Common myeloid progenitor, CD34-positive (primary cell): ENCODE data around the gene SRPRB.

Experiments used
- CTCF ChIA-PET: fragments of 350-600 bp; sonication (Branson Sonifier 250); formaldehyde crosslinking; loops from one replicate; lab custom pipeline; 2021; ENCODE audit warnings: antibody characterized with exemption; lab: Charles Lee
- POLR2A ChIA-PET: fragments of 350-600 bp; sonication (Branson Sonifier 250); formaldehyde crosslinking; loops from one replicate; lab custom pipeline; 2021; ENCODE audit warnings: antibody characterized with exemption; lab: Charles Lee
- DNase-seq, 3 donors: peaks; one replicate each; pipeline versions ENCODE4 v3.0.0 to v3.0.0-alpha.2; 2013
- H3K27ac ChIP-seq, 2 experiments: 1 replicate in 1 of 2; 2 replicates in 1 of 2; pipeline ENCODE4 v1.7.0; 2013; ENCODE audit warnings: inconsistent platforms in 2 of 2, low read length in 2 of 2, mild to moderate bottlenecking in 2 of 2, low read depth in 1 of 2, moderate library complexity in 1 of 2; ENCODE audit not compliant: severe bottlenecking in 2 of 2, insufficient read depth in 1 of 2, poor library complexity in 1 of 2
- H3K27me3 ChIP-seq, 5 experiments: replicated peaks in 2 of 5; 1 replicate in 3 of 5; 2 replicates in 2 of 5; pipeline versions ENCODE4 v1.6.1 to v1.7.0; 2013; ENCODE audit warnings: low read length in 4 of 5, mild to moderate bottlenecking in 2 of 5, moderate library complexity in 2 of 5, inconsistent platforms in 1 of 5; ENCODE audit not compliant: insufficient read depth in 5 of 5, control insufficient read depth in 4 of 5
- H3K36me3 ChIP-seq, 4 experiments: 1 replicate in 2 of 4; 2 replicates in 2 of 4; pipeline versions ENCODE4 v1.6.1 to v1.7.0; 2013; ENCODE audit warnings: low read length in 3 of 4, control low read depth in 1 of 4, mild to moderate bottlenecking in 1 of 4; ENCODE audit not compliant: control insufficient read depth in 4 of 4, insufficient read depth in 4 of 4
- H3K4me1 ChIP-seq, 4 experiments: 1 replicate in 3 of 4; 2 replicates in 1 of 4; pipeline versions ENCODE4 v1.6.1 to v1.7.1; 2013; ENCODE audit warnings: low read length in 3 of 4, mild to moderate bottlenecking in 3 of 4, control low read depth in 1 of 4, inconsistent platforms in 1 of 4, moderate library complexity in 1 of 4; ENCODE audit not compliant: control insufficient read depth in 4 of 4, insufficient read depth in 4 of 4; ENCODE audit errors: control extremely low read depth in 1 of 4
- H3K4me3 ChIP-seq, 7 experiments: 1 replicate in 4 of 7; 2 replicates in 3 of 7; pipeline versions ENCODE4 v1.5.1 to v1.7.0; 2013; ENCODE audit warnings: mild to moderate bottlenecking in 7 of 7, low read length in 6 of 7, moderate library complexity in 6 of 7, inconsistent platforms in 2 of 7, low read depth in 2 of 7, control low read depth in 1 of 7; ENCODE audit not compliant: insufficient read depth in 4 of 7, control insufficient read depth in 1 of 7; ENCODE audit errors: extremely low read depth in 1 of 7
- H3K9me3 ChIP-seq, 5 experiments: 1 replicate in 4 of 5; 2 replicates in 1 of 5; pipeline versions ENCODE4 v1.6.1 to v1.7.1; 2013; ENCODE audit warnings: low read length in 4 of 5, mild to moderate bottlenecking in 2 of 5, inconsistent platforms in 1 of 5, low read depth in 1 of 5, moderate library complexity in 1 of 5; ENCODE audit not compliant: control insufficient read depth in 4 of 5, insufficient read depth in 2 of 5; ENCODE audit errors: control extremely low read depth in 1 of 5
- WGBS: methylation state at CpG from one replicate; pipeline ENCODE4 v1.1.5; 2013; ENCODE audit not compliant: insufficient coverage; 5-methylcytosine and 5-hydroxymethylcytosine counted together

The SRPRB gene

DNA sequence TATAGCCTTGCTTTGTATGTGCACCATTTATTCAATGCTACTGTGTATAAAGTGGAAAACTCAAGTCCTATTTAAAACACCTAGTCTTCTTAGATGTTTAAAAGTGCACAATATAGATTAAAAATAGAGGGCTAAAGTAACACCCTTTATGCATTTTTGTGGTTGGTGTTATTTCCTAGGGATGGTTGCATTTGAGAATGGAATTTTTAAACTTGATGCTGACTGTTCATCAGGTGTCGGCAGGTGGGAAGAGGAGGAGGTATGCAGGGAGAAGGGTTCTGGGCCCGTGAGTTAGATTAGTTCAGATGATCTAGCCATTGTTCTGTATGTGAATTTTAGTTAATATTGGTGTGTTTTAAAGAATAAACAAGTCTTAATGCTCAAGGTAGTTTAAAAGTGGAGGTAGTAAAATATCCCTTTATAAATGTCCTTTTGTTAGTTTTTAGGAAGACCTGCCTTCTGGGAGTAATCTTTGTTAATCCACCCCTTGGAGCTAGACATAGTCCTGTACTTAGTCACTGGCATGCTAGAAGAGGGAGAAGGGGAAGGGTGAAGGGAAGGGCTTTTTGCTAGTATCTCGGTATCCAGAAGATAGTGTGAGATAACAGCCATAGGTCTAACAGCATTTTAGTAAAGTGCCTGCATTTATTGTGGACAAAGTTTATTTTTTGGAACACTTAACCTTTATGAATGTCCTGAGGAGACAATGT lies 8.1 kb upstream of the SRPRB start:
- POLR2A ChIA-PET: no interaction called here
- CTCF ChIA-PET: no interaction called here
- WGBS: 97% methylated on average over 3 of the region's 3 CpGs

DNA sequence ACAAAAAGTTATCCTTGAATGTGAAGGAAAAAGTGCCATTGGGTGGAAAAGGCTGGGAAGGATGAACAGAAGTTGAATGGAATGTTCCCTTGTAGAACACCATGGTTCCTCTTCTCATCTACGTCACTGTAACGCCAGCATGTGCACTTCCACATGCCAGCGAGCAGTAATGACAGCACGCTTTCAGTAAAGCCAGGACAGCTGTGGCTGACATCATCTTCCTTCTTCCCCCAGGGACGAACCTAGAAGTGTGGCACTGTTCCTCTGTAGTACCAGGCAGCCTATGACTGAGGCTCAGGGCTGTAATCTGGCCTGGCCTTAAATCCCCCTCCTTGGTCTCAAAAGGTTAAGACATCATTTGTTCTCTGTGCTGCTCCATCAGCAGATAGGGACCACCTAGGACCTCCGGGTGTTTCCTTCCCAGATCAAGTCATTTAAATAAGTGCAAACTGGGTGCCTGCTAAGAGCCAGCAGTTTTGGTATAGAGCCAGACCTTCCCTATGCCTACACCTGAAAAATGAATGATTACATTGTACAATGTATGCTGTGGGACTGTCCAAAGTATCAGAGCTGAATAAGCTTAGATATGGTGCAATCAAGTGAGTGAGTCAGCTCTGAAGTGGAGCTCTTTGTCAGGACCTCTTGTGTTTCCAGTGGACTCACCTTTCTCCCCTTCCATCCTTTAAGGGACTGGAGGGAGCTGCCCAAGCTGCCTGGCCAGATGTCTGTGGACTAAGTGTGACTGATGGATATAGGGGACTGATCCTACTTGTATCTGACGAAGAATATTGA lies 5.6 kb upstream of the SRPRB start:
- WGBS: 67% methylated on average over 7 of the region's 7 CpGs
- CTCF ChIA-PET: interaction anchor here (1.0 to 1.7 kb wide), 2 partner anchors 18 to 404 kb away, joined by 3 to 4 read pairs; no protein-coding TSS in a partner anchor

More for the DNA sequence above, 8.1 kb upstream of the SRPRB start:
- no peak overlapping the region for H3K27ac ChIP-seq
- no peak for DNase-seq
- no peaks in the 10 kb centered on the region for H3K4me1 ChIP-seq
- H3K36me3 ChIP-seq: no peaks in the 10 kb centered on the region
- peaks cover 0 to 19% (median 0%) of the 10 kb centered on the region in 5 experiments for H3K9me3 ChIP-seq
- no peak overlapping the region for H3K4me3 ChIP-seq
- peaks cover 0 to 16% (median 7%) of the 10 kb centered on the region in 5 experiments for H3K27me3 ChIP-seq

DNA sequence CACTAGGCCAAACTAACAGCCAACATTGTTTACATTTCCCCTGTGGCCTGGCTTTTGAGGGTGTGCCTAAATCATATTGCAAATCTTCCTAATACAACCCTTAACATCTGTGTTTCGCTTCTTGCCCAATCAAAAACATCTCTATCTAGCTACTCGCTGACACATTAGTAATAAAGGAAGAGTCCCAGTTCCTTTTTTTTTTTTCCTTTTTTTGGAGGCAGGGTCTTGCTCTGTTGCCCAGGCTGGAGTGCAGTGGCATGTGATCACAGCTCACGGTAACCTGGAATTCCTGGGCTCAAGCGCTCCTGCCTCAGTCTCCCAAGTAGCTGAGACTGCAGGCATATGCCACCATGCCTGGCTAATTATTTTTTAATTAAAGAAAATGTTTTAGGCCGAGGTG lies 2.1 kb upstream of the SRPRB start:
- 93% methylated on average over 3 of the region's 5 CpGs for WGBS
- Histone ChIP-seq H3K27me3 (peaks cover 0 to 11% (median 7%) of the 10 kb centered on the region in 5 experiments), H3K9me3 (no peaks in the 10 kb centered on the region), H3K27ac (no peak overlapping the region), H3K4me3 (no peak overlapping the region), H3K36me3 (peaks cover 0 to 10% (median 5%) of the 10 kb centered on the region in 4 experiments), H3K4me1 (peaks cover 5 to 14% (median 8%) of the 10 kb centered on the region in 4 experiments)
- POLR2A ChIA-PET: no interaction called here
- CTCF ChIA-PET: interaction anchor here (2.5 kb wide), 1 partner anchor 409 kb away, joined by 5 read pairs; no protein-coding TSS in a partner anchor
- no peak for DNase-seq

More for the DNA sequence above, 5.6 kb upstream of the SRPRB start:
- Histone ChIP-seq H3K9me3 (peaks cover 0 to 7% (median 0%) of the 10 kb centered on the region in 5 experiments), H3K27me3 (peaks cover 0 to 16% (median 7%) of the 10 kb centered on the region in 5 experiments), H3K36me3 (no peaks in the 10 kb centered on the region), H3K27ac (no peak overlapping the region), H3K4me1 (peaks cover 0 to under 1% (median 0%) of the 10 kb centered on the region in 4 experiments), H3K4me3 (no peak overlapping the region)
- peak in 2 of 3 donors; percentile 23 to 32 for DNase-seq
- POLR2A ChIA-PET: no interaction called here

DNA sequence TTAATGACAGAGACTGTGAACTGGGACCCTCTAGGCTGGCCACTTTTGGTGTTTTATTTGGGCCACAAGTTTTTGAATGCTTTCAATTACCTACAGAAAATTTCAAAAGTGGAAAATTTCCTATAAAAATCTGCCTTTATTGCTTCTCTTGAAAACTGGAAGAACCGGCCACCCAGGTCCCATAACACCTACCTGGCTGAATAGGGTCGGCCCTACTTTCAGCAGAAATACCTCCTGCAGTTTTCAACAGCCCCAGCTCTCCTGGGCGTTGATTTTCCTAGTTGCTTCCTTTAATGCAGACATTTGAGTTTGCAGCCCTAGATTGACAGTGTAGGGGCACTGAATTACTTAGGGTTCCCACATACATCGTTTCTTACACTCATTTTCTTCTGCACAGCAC lies 719 bp upstream of the SRPRB start:
- Histone ChIP-seq H3K4me1 (peaks cover 5 to 14% (median 8%) of the 10 kb centered on the region in 4 experiments), H3K4me3 (peak overlapping the region in 4 of 7 experiments; percentile 86 to 99 (median 96)), H3K27me3 (peaks cover 0 to 9% (median 4%) of the 10 kb centered on the region in 5 experiments), H3K36me3 (peaks cover 0 to 14% (median 8%) of the 10 kb centered on the region in 4 experiments), H3K27ac (no peak overlapping the region), H3K9me3 (no peaks in the 10 kb centered on the region)
- ChIA-PET CTCF (interaction anchor here (4.0 kb wide), 1 partner anchor 13 kb away, joined by 13 read pairs; no protein-coding TSS in a partner anchor), POLR2A (no interaction called here)
- WGBS: 83% methylated on average over 4 of the region's 4 CpGs
- no peak for DNase-seq

DNA sequence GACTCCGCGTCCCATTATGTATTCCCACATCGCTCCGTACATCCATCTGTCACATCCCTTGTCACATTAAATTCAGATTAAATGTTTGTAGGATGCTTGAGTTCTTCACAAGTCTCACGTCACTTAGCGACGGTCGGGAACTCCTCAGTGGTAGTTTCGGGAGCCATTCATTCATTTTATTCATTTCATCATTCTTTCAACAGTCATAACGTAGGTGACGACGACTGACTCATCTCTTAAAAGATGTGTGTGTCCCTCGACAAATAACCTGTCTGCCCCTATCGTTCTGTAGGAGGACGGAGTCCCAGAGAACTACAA lies 272 bp upstream of the SRPRB start:
- peaks cover 0 to 9% (median 0%) of the 10 kb centered on the region in 5 experiments for H3K27me3 ChIP-seq
- no peak overlapping the region for H3K27ac ChIP-seq
- WGBS: 33% methylated on average over 10 of the region's 15 CpGs
- H3K9me3 ChIP-seq: no peaks in the 10 kb centered on the region
- H3K4me1 ChIP-seq: peaks cover 5 to 14% (median 8%) of the 10 kb centered on the region in 4 experiments
- H3K36me3 ChIP-seq: peaks cover 0 to 19% (median 10%) of the 10 kb centered on the region in 4 experiments
- H3K4me3 ChIP-seq: peak overlapping the region; percentile 71 to 99 (median 95)
- ChIA-PET POLR2A (no interaction called here), CTCF (interaction anchor here (4.0 kb wide), 1 partner anchor 12 kb away, joined by 13 read pairs; no protein-coding TSS in a partner anchor)
- DNase-seq: no peak

DNA sequence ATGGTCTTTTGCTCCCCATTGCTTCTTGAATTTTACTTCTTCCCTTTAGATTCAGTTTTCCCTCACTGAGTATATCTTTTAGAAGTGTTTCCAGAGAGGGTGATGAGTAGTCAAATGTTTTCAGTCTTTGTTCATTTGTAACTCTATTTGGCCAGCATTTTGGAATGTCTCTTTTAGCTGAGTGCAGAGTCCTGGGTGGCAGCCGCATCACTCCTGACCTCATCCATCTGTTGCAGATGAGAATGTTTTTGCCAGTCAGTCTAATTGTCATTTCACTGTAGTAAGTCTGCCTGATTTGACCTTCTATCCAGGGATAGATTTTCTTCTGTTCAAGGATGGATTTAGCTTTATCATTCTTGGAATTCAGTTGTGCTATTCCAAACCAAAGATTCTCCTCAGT lies 7.3 kb downstream of the SRPRB start:
- no peak overlapping the region for H3K27ac ChIP-seq
- WGBS: 100% methylated on average over 1 of the region's 1 CpG

More for the DNA sequence above, 7.3 kb downstream of the SRPRB start:
- Histone ChIP-seq H3K4me3 (no peak overlapping the region), H3K36me3 (peaks cover 23 to 69% (median 45%) of the 10 kb centered on the region in 4 experiments), H3K9me3 (no peaks in the 10 kb centered on the region), H3K27me3 (no peaks in the 10 kb centered on the region), H3K4me1 (no peaks in the 10 kb centered on the region)
- ChIA-PET CTCF (interaction anchor here (0.8 to 1.3 kb wide), 2 partner anchors 9 to 399 kb away, joined by 3 to 6 read pairs; no protein-coding TSS in a partner anchor), POLR2A (no interaction called here)
- DNase-seq: no peak
